Measurements from ENCODE around the gene IRF2. TPM values are rescaled to one million over a fixed set of nuclear protein-coding genes. Genes with fewer than 3 reads are reported as not detected.
"Not testable (repeated sequence)": the region's sequence is repeated elsewhere in the genome, so short reads cannot be mapped to it uniquely, and the experiment has no call there.

IRF2 gene
- total RNA-seq, 4 donors from 2014 or later: 23.7 to 36.8 (median 30.4) TPM

GRCh38 chr4:184376923-184377322, 97.4 kb downstream of the IRF2 start:
- WGBS, 2 donors: 79 to 85% methylated on average over 1 of the region's 1 CpG

GRCh38 chr4:184376126-184376838, 98.1 kb downstream of the IRF2 start:
- 83 to 90% methylated on average over 1 of the region's 1 CpG for WGBS, 2 donors
- Histone ChIP-seq H3K4me3 (no peak overlapping the region), H3K36me3 (peaks cover 0 to 10% (median 0%) of the 10 kb centered on the region in 3 donors), H3K27ac (no peak overlapping the region), H3K4me1 (no peaks in the 10 kb centered on the region), H3K9me3 (no peaks in the 10 kb centered on the region), H3K27me3 (no peaks in the 10 kb centered on the region)
- no peak for TF ChIP-seq CTCF (IDR thresholded peaks at IDR 0.05)
- TF ChIP-seq EP300 (IDR thresholded peaks at IDR 0.05): no peak
- TF ChIP-seq POLR2A (IDR thresholded peaks at IDR 0.05): no peak
- DNase-seq (ENCODE audit: low spot score in 2 of 2): no peak

More at GRCh38 chr4:184376923-184377322, 97.4 kb downstream of the IRF2 start:
- no peaks in the 10 kb centered on the region for H3K9me3 ChIP-seq
- no peak for DNase-seq (ENCODE audit: low spot score in 2 of 2)
- no peak overlapping the region for H3K4me3 ChIP-seq
- no peaks in the 10 kb centered on the region for H3K27me3 ChIP-seq
- peaks cover 0 to under 1% (median 0%) of the 10 kb centered on the region in 4 donors for H3K4me1 ChIP-seq
- TF ChIP-seq POLR2A (IDR thresholded peaks at IDR 0.05): no peak
- no peak for TF ChIP-seq EP300 (IDR thresholded peaks at IDR 0.05)
- no peak for TF ChIP-seq CTCF (IDR thresholded peaks at IDR 0.05)
- peaks cover 0 to 10% (median 0%) of the 10 kb centered on the region in 3 donors for H3K36me3 ChIP-seq
- no peak overlapping the region for H3K27ac ChIP-seq

GRCh38 chr4:184375623-184376022, 98.7 kb downstream of the IRF2 start:
- H3K4me3 ChIP-seq; H3K27ac ChIP-seq; DNase-seq (ENCODE audit: low spot score in 2 of 2); H3K27me3 ChIP-seq; H3K36me3 ChIP-seq; H3K4me1 ChIP-seq; H3K9me3 ChIP-seq: not testable (repeated sequence)
- 91 to 93% methylated on average over 3 of the region's 3 CpGs for WGBS, 2 donors

DNA sequence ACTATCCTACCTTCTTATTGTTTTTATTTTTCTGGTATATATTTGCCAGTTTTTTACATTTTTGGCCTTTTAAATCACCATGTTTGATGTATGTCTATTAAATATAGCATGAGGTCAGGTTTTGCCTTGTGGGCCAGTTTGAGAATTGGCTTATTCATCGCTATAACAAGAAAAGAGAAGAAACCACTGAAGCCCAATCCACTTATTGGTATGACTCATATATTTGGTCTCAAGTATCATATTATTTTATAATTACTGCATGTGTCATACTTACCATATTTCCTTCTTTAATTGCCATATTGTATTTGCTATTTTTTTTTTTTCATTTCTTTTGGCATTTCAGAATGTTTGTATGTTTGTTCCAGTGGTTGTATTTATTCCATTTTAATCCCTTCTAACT, 99.3 kb downstream of the IRF2 start:
- Histone ChIP-seq H3K27ac (no peak overlapping the region), H3K27me3 (no peaks in the 10 kb centered on the region), H3K9me3 (no peaks in the 10 kb centered on the region), H3K36me3 (peaks cover 0 to 10% (median 0%) of the 10 kb centered on the region in 3 donors), H3K4me3 (no peak overlapping the region), H3K4me1 (no peaks in the 10 kb centered on the region)
- WGBS, 2 donors: 66 to 72% methylated on average over 1 of the region's 1 CpG
- no peak for TF ChIP-seq POLR2A (IDR thresholded peaks at IDR 0.05)
- no peak for DNase-seq (ENCODE audit: low spot score in 2 of 2)

DNA sequence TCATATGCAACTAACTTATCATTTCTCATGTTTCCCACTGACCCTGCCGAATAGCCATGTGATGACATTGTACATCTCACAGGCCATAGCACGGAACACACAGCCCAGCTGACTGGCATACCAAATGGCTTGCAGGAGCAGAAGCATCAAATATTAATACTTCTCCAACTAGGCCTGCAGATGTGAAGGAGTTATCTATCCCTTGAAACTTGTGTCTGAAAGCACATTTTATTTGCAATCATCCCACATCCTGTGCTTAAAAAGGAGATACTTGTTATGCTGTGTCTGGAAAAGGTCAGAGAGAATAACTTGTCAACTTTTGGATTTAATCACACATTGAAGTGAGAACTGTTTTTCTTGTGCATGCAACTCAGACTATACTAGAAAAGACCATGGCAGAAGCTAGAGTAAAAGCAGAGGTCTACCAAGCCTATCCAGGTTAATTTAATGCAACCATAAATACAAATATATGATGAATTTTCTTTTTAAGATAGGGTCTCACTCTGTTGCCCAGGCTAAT, 100.4 kb downstream of the IRF2 start:
- Histone ChIP-seq H3K9me3 (no peaks in the 10 kb centered on the region), H3K36me3 (peaks cover 0 to 10% (median 0%) of the 10 kb centered on the region in 3 donors), H3K4me1 (no peaks in the 10 kb centered on the region), H3K4me3 (no peak overlapping the region), H3K27me3 (no peaks in the 10 kb centered on the region), H3K27ac (no peak overlapping the region)
- TF ChIP-seq CTCF (IDR thresholded peaks at IDR 0.05) (no peak), POLR2A (IDR thresholded peaks at IDR 0.05) (no peak), EP300 (IDR thresholded peaks at IDR 0.05) (no peak)
- 72 to 84% methylated on average over 2 of the region's 2 CpGs for WGBS, 2 donors
- no peak for DNase-seq (ENCODE audit: low spot score in 2 of 2)

- no peak for DNase-seq (ENCODE audit: low spot score in 2 of 2)
- TF ChIP-seq EP300 (IDR thresholded peaks at IDR 0.05) (no peak), POLR2A (IDR thresholded peaks at IDR 0.05) (no peak), CTCF (IDR thresholded peaks at IDR 0.05) (no peak)
- Histone ChIP-seq H3K27ac (peak overlapping the region in 2 of 4 donors; percentile 36 to 61), H3K4me3 (no peak overlapping the region), H3K4me1 (no peaks in the 10 kb centered on the region), H3K9me3 (no peaks in the 10 kb centered on the region), H3K36me3 (peaks cover 0 to 8% (median 0%) of the 10 kb centered on the region in 3 donors), H3K27me3 (no peaks in the 10 kb centered on the region)
- WGBS, 2 donors: 80 to 85% methylated on average over 12 of the region's 12 CpGs
Observed at GRCh38 chr4:184371390-184371787, 103.0 kb downstream of the IRF2 start.
